K562 (cell line): ENCODE data around the gene TRIM26. TPM values are rescaled to one million over a fixed set of nuclear protein-coding genes. Genes with fewer than 3 reads are reported as not detected.

Source experiments
- BRF1 ChIP-seq: IDR thresholded peaks from 3 replicates; pipeline ENCODE4 v1.6.1; 2011; ENCODE audit warnings: borderline replicate concordance, mild to moderate bottlenecking; ENCODE audit not compliant: insufficient read length; ENCODE audit errors: extremely low read depth
- DIDO1 ChIP-seq: fragments of 450-650 bp; IDR thresholded peaks from 2 replicates; pipeline ENCODE4 v1.6.1; 2016; ENCODE audit warnings: low read depth, missing biosample characterization, missing genetic modification characterization
- ELF1 ChIP-seq: fragments of 200-800 bp; sonication (Bioruptor generic); IDR thresholded peaks from 2 replicates; pipeline ENCODE4 v1.6.1; 2016; ENCODE audit warnings: missing genetic modification characterization, missing compliant biosample characterization
- EP300 ChIP-seq: IDR thresholded peaks from 2 replicates; pipeline ENCODE4 v1.6.1; 2012; ENCODE audit warnings: low read length, improper control_type of control experiment
- GATAD2A ChIP-seq: fragments of 450-650 bp; IDR thresholded peaks from 2 replicates; pipeline ENCODE4 v1.6.1; 2017
- HNRNPH1 ChIP-seq: fragments of 200-400 bp; formaldehyde crosslinking; optimal IDR thresholded peaks from 2 replicates; pipeline ENCODE3; 2017; ENCODE audit warnings: low read depth, mild to moderate bottlenecking, low read length, moderate library complexity
- HNRNPUL1 ChIP-seq: fragments of 200-400 bp; formaldehyde crosslinking; IDR thresholded peaks from 2 replicates; pipeline ENCODE4 v1.6.1; 2017; ENCODE audit warnings: low read length
- MEF2A ChIP-seq: IDR thresholded peaks from 2 replicates; pipeline ENCODE4 v1.6.1; 2011; ENCODE audit warnings: low read depth, mild to moderate bottlenecking, low read length, moderate library complexity; ENCODE audit not compliant: control insufficient read depth
- NCOA2 ChIP-seq, 2 experiments: fragments of 450-650 bp; IDR thresholded peaks; 2 replicates each; pipeline ENCODE4 v1.6.1; 2018; ENCODE audit warnings: mild to moderate bottlenecking in 2 of 2, moderate library complexity in 1 of 2; ENCODE audit not compliant: partially characterized antibody in 2 of 2
- NFE2L1 ChIP-seq: fragments of 450-650 bp; IDR thresholded peaks from 2 replicates; pipeline ENCODE4 v1.6.1; 2016; ENCODE audit warnings: missing genetic modification characterization, low read depth, mild to moderate bottlenecking, missing compliant biosample characterization, moderate library complexity, borderline replicate concordance
- PYGO2 ChIP-seq: fragments of 450-650 bp; IDR thresholded peaks from 2 replicates; pipeline ENCODE4 v1.6.1; 2016; ENCODE audit warnings: mild to moderate bottlenecking, missing genetic modification characterization, moderate library complexity, missing compliant biosample characterization
- RFX7 ChIP-seq: fragments of 250-450 bp; sonication (Bioruptor Pico); IDR thresholded peaks from 2 replicates; pipeline ENCODE4 v1.5.1; 2021; ENCODE audit warnings: mild to moderate bottlenecking
- SAFB2 ChIP-seq: fragments of 200-400 bp; formaldehyde crosslinking; IDR thresholded peaks from 2 replicates; pipeline ENCODE4 v1.6.1; 2018; ENCODE audit warnings: borderline replicate concordance, low read length, low read depth, moderate library complexity; ENCODE audit not compliant: severe bottlenecking
- SMARCA4 ChIP-seq: fragments of 450-650 bp; IDR thresholded peaks from 2 replicates; pipeline ENCODE4 v1.6.1; 2016
- TAF7 ChIP-seq: fragments of 450-650 bp; IDR thresholded peaks from 2 replicates; pipeline ENCODE4 v1.6.1; 2016; ENCODE audit warnings: missing genetic modification characterization, missing compliant biosample characterization
- polyA plus RNA-seq, 8 experiments: library from polyadenylated mRNA; depleted of rRNA in 4 of 8; stranded (reverse) in 5 of 8; unstranded in 3 of 8; fragments of >200 nt; fragmentation: Nextera tagmentation in 2 of 8; fragmentation: Illumina TruSeq in 1 of 8; extraction: Ambion mirVana in 2 of 8; extraction: Trizol in 1 of 8; gene quantifications; 2 replicates each; pipeline versions ENCODE4 v1.2.1 to v1.2.3, GENCODE V29; 2011 to 2014; ENCODE audit warnings: inconsistent platforms in 1 of 8, missing spikeins in 1 of 8
- total RNA-seq, 7 experiments: library from RNA; depleted of rRNA in 6 of 7; stranded (reverse); fragments of >200 nt in 6 of 7; fragmentation: Illumina TruSeq in 2 of 7; extraction: Trizol in 2 of 7; gene quantifications; 2 replicates each; pipeline versions ENCODE4 v1.2.1 to v1.2.3, GENCODE V29; 2011 to 2021; ENCODE audit warnings: low replicate concordance in 1 of 7
- TF ChIP-seq, protein P1 (sequence below): fragments of 250-450 bp; sonication (Bioruptor Pico); IDR thresholded peaks from 2 replicates; pipeline ENCODE4 v1.5.0; 2021; ENCODE audit warnings: mild to moderate bottlenecking, moderate library complexity
- TF ChIP-seq, protein P2 (sequence below): fragments of 250-450 bp; sonication (Bioruptor Pico); IDR thresholded peaks from 2 replicates; pipeline ENCODE4 v1.8.0; 2021; ENCODE audit warnings: mild to moderate bottlenecking, moderate library complexity
- TF ChIP-seq, protein P3 (sequence below): fragments of 250-450 bp; sonication (Bioruptor Pico); IDR thresholded peaks from 2 replicates; pipeline ENCODE4 v1.4.0; 2020; ENCODE audit warnings: mild to moderate bottlenecking, moderate library complexity
- TF ChIP-seq, protein P4 (sequence below): sonication (generic); formaldehyde crosslinking; IDR thresholded peaks from 2 replicates; pipeline ENCODE4 v1.4.0; 2020; ENCODE audit warnings: mild to moderate bottlenecking, missing genetic modification reagents

Gene TRIM26
- total and polyA plus RNA-seq, 9 of the 15 experiments (the other 6 are each of a cell fraction or from before 2014, with no cell fraction given): 0.80 to 5.0 (median 2.8) TPM

DNA sequence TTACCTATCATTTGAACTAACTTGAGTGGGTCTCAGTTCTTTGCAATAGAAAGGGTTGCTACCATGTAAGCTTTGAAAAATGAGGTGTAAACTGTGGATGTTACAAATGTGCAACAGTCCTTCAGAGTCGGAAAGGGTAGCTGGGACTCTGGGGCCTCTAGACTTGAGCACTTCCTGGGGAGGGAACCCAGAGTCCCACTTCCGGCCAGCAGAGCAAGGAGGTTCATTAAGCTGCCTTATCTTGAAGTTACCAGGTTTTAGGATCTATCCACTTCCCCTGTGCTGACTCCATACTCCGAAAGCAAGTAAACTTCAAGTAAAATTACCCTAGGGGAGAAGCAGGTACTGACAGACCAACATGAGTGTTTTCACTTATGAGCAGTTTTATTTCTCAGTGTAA is 61.6 kb downstream of the TRIM26 start (continued):
- TF ChIP-seq, protein P1, sequence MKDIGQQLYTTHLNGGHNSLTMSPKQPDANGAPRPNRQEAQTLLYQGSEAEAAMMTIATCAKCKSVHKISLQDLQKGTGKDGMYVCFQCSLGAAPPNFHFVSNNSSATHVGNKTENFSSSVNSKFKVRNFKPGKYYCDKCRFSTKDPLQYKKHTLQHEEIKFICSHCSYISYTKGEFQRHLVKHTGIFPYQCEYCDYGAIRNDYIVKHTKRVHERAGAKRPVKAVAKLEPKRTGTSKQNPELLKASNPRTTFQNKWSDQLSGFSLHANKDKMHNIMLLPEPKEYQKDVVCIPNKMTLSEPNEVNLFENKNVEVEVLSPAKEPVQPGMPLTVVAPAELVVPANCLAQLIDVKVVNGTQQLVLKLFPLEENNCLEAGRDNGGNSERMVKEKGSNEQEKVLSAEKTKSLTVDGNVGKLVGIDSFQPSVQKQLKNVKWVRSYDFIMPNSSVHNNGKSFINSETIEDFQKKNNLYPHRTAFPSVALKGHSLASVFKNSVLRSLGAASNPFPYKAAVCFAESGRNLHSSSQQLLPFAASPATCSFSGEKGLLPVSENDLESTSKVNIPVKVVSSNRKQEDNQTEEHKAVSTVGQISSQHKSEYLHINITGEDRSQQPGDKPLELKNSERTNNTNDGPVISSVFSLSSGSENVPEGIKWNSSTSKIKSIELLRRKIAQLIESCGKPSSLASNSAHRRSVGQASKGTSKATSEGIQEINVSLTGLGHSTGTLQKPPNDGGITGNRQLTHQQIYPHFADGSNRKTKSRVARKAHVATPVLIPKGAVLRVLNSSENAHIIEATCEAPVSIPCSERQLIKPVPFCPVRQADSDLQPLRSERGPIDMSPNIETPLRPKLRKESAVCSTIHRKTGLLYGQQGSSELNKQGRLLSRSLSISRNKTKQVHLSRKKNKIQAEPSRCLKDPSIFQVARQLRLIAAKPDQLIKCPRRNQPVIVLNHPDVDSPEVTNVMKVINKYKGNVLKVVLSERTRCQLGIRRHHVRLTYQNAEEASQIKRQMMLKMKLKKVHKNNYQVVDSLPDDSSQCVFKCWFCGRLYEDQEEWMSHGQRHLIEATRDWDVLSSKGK (CRISPR knock-in tag): no peak
- TF ChIP-seq SAFB2 (no peak), NFE2L1 (tag) (no peak), HNRNPH1 (no peak), GATAD2A (no peak), SMARCA4 (0 out of 2 replicates have a peak, but pooled peaks have one; percentile 25), BRF1 (no peak), NCOA2 (IDR thresholded peaks at IDR 0.05; ENCODE audit: partially characterized antibody in 2 of 2) (no peak), HNRNPUL1 (no peak), MEF2A (no peak), TAF7 (no peak), PYGO2 (tag) (no peak), DIDO1 (0 out of 2 replicates have a peak, but pooled peaks have one; percentile 29), RFX7 (CRISPR knock-in tag) (no peak), ELF1 (tag) (peak; percentile 24; the same call in 1 of the 2 replicates), EP300 (0 out of 2 replicates have a peak, but pooled peaks have one; percentile 13)
- TF ChIP-seq, protein P2, sequence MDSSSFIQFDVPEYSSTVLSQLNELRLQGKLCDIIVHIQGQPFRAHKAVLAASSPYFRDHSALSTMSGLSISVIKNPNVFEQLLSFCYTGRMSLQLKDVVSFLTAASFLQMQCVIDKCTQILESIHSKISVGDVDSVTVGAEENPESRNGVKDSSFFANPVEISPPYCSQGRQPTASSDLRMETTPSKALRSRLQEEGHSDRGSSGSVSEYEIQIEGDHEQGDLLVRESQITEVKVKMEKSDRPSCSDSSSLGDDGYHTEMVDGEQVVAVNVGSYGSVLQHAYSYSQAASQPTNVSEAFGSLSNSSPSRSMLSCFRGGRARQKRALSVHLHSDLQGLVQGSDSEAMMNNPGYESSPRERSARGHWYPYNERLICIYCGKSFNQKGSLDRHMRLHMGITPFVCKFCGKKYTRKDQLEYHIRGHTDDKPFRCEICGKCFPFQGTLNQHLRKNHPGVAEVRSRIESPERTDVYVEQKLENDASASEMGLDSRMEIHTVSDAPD (CRISPR knock-in tag): no peak
- TF ChIP-seq, protein P3, sequence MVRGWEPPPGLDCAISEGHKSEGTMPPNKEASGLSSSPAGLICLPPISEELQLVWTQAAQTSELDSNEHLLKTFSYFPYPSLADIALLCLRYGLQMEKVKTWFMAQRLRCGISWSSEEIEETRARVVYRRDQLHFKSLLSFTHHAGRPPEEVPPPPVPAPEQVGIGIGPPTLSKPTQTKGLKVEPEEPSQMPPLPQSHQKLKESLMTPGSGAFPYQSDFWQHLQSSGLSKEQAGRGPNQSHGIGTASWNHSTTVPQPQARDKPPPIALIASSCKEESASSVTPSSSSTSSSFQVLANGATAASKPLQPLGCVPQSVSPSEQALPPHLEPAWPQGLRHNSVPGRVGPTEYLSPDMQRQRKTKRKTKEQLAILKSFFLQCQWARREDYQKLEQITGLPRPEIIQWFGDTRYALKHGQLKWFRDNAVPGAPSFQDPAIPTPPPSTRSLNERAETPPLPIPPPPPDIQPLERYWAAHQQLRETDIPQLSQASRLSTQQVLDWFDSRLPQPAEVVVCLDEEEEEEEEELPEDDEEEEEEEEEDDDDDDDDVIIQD (CRISPR knock-in tag): no peak
- TF ChIP-seq, protein P4, sequence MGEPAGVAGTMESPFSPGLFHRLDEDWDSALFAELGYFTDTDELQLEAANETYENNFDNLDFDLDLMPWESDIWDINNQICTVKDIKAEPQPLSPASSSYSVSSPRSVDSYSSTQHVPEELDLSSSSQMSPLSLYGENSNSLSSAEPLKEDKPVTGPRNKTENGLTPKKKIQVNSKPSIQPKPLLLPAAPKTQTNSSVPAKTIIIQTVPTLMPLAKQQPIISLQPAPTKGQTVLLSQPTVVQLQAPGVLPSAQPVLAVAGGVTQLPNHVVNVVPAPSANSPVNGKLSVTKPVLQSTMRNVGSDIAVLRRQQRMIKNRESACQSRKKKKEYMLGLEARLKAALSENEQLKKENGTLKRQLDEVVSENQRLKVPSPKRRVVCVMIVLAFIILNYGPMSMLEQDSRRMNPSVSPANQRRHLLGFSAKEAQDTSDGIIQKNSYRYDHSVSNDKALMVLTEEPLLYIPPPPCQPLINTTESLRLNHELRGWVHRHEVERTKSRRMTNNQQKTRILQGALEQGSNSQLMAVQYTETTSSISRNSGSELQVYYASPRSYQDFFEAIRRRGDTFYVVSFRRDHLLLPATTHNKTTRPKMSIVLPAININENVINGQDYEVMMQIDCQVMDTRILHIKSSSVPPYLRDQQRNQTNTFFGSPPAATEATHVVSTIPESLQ: no peak
